KMS-11 (cell line): ENCODE data around the gene FUOM.

Experiments used
- H2AFZ ChIP-seq: fragments of 200-600 bp; sonication (generic); 2 replicates; pipeline ENCODE4 v1.6.1; 2016; ENCODE audit warnings: antibody characterized with exemption, mixed run types, low read depth
- H3K27ac ChIP-seq: fragments of 200-600 bp; sonication (generic); 2 replicates; pipeline ENCODE4 v1.6.1; 2016; ENCODE audit warnings: mild to moderate bottlenecking, mixed run types
- H3K27me3 ChIP-seq: fragments of 200-600 bp; sonication (generic); 2 replicates; pipeline ENCODE4 v1.6.1; 2017; ENCODE audit warnings: mild to moderate bottlenecking, low read depth, mixed run types, moderate library complexity; ENCODE audit not compliant: insufficient read depth
- H3K36me3 ChIP-seq: fragments of 200-600 bp; sonication (generic); 2 replicates; pipeline ENCODE4 v1.6.1; 2017; ENCODE audit warnings: mild to moderate bottlenecking, mixed run types; ENCODE audit not compliant: insufficient read depth
- H3K4me1 ChIP-seq: fragments of 200-600 bp; sonication (generic); 2 replicates; pipeline ENCODE4 v1.6.1; 2016; ENCODE audit warnings: mild to moderate bottlenecking, low read depth, mixed run types; ENCODE audit not compliant: poor library complexity, severe bottlenecking
- H3K4me2 ChIP-seq: fragments of 200-600 bp; sonication (generic); 2 replicates; pipeline ENCODE4 v1.7.0; 2016; ENCODE audit warnings: mild to moderate bottlenecking, mixed run types
- H3K4me3 ChIP-seq: fragments of 200-600 bp; sonication (generic); IDR thresholded peaks from 2 replicates; pipeline ENCODE4 v1.6.1; 2017; ENCODE audit warnings: low read depth, low read length, mixed read lengths; ENCODE audit not compliant: insufficient read depth
- H3K79me2 ChIP-seq: fragments of 200-600 bp; sonication (generic); 2 replicates; pipeline ENCODE4 v1.6.1; 2016; ENCODE audit warnings: low read depth, mixed run types; ENCODE audit not compliant: insufficient read depth
- H3K9ac ChIP-seq: fragments of 200-600 bp; sonication (generic); 2 replicates; pipeline ENCODE4 v1.6.1; 2016; ENCODE audit warnings: mild to moderate bottlenecking, mixed run types
- H4K20me1 ChIP-seq: fragments of 200-600 bp; sonication (generic); 2 replicates; pipeline ENCODE4 v1.6.1; 2016; ENCODE audit warnings: mild to moderate bottlenecking, mixed run types; ENCODE audit not compliant: insufficient read depth
- TF ChIP-seq, protein P1 (sequence below): fragments of 200-600 bp; sonication (generic); conservative IDR thresholded peaks from 2 replicates; pipeline ENCODE4 v1.6.1; 2017; ENCODE audit warnings: low read depth, mild to moderate bottlenecking, antibody characterized with exemption, low read length, moderate library complexity, mixed read lengths

FUOM gene

DNA sequence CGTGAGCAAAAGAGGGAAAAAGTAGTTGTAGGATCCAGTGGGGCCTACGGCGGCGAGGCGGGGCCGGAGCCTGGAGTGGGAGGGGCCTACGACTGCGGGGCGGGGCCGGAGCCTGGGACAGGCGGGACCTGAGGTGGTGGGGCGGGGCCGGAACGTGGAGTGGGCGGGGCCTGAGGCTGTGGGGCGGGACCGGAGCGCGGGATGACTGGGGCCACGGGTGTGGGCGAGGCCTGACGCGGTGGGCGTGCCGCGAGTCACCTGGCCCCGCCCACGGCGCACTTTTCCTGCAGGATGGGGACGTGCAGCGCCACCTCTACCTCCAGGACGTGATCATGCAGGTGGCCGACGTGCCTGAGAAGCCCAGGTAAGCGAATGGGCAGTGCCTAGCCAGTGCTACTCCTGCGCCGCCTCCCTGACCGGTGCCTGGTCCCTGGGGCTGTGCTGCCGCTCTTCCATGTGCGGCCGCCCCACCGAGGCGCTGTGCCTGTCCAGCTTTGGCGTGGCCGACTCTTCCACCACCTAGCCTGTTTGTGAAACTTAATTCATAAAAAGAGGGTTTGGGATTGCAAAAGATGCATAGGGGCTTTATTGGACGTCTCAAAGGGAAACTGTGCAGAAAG is 48.6 kb downstream of the FUOM start:
- H4K20me1 ChIP-seq: no peaks in the 10 kb centered on the region
- peak overlapping the region; percentile 75 for H2AFZ ChIP-seq
- H3K4me2 ChIP-seq: peak overlapping the region; percentile 91; the same call in 1 of the 2 replicates
- H3K9ac ChIP-seq: peak overlapping the region; percentile 98
- peaks cover 13% of the 10 kb centered on the region for H3K4me1 ChIP-seq
- H3K4me3 ChIP-seq: no peak overlapping the region
- TF ChIP-seq, protein P1, sequence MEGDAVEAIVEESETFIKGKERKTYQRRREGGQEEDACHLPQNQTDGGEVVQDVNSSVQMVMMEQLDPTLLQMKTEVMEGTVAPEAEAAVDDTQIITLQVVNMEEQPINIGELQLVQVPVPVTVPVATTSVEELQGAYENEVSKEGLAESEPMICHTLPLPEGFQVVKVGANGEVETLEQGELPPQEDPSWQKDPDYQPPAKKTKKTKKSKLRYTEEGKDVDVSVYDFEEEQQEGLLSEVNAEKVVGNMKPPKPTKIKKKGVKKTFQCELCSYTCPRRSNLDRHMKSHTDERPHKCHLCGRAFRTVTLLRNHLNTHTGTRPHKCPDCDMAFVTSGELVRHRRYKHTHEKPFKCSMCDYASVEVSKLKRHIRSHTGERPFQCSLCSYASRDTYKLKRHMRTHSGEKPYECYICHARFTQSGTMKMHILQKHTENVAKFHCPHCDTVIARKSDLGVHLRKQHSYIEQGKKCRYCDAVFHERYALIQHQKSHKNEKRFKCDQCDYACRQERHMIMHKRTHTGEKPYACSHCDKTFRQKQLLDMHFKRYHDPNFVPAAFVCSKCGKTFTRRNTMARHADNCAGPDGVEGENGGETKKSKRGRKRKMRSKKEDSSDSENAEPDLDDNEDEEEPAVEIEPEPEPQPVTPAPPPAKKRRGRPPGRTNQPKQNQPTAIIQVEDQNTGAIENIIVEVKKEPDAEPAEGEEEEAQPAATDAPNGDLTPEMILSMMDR: no peak
- no peaks in the 10 kb centered on the region for H3K27me3 ChIP-seq
- H3K27ac ChIP-seq: peak overlapping the region; percentile 93
- H3K36me3 ChIP-seq: no peaks in the 10 kb centered on the region
- peaks cover 37% of the 10 kb centered on the region; the same call in 1 of the 2 replicates for H3K79me2 ChIP-seq

DNA sequence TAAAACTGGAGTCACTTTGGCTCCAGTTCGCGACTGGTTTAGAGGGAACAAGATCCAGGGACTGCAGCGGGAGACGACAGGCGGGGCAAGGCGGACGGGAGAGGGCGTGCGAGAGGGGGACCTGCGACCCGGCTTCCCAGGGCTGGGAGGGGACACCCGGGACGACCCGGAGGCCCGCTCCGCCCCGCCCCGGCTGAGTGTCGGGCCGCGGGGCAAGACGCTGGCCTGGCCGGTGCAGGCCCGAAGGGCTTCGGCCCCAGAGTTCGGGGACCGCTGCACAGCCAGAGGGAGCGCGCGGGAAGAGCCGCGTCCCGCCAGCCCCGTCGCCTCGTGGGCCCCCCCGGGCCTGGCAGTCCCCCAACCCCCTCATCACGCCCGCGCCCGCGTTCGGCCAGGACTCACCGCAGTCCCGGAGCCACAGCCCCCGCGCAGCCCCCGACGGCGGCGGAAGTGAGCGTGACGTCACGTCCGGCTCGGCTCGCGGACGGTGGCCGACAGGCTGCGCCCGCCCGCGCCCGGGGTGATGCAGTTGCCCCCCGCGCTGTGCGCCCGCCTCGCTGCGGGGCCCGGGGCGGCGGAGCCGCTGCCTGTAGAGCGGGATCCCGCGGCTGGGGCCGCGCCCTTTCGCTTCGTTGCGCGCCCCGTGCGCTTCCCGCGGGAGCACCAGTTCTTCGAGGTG is 49.3 kb downstream of the FUOM start, which contains the start of the genes TUBGCP2 and ZNF511:
TUBGCP2 (minus strand) TSS at position 452 of the 679 bp plus-strand sequence. CDS start 5,931 bp downstream, outside the sequence.
ZNF511 (plus strand) TSS at position 494 of the 679 bp plus-strand sequence; CDS start at position 524, 30 bp downstream.
- Histone ChIP-seq H3K4me3 (peak within 1 kb of the TSS; percentile 31), H3K4me1 (peaks cover 13% of the 10 kb centered on the region), H4K20me1 (no peaks in the 10 kb centered on the region), H2AFZ (peak within 1 kb of the TSS; percentile 75), H3K4me2 (peak within 1 kb of the TSS; percentile 91), H3K36me3 (no peaks in the 10 kb centered on the region), H3K27ac (peak within 1 kb of the TSS; percentile 93), H3K79me2 (peaks cover 43% of the 10 kb centered on the region; the same call in 1 of the 2 replicates), H3K27me3 (no peaks in the 10 kb centered on the region), H3K9ac (peak within 1 kb of the TSS; percentile 98)
- TF ChIP-seq, protein P1: no peak

DNA sequence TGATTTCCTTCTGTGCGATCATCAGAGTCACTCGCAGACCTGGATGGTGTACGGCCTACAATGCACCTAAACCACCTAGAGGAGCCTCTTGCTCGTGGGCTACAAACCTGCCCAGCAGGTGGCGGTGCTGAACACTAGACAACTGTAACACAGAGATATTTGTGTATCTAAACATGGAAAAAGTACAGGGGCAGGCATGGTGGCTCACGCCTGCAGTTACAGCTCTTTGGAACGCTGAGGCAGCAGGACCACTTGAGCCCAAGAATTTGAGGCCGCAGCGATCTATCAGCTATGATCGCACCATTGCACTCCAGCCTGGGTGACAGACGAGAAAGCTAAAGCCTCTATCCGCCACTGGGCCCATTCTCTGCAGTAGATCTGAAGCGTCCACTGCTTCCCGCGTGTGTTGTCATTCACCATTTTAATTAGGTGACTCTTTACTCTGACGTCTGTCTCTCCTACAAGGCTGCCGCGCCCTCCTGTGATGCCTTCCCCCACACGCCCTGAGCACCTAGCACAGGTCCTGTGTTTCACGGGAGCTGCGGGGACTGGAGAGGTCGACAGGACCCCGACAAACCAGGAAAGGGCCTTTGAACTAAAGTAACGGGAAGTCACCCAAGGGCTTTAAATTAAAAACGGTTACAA is 49.9 kb downstream of the FUOM start:
- H3K4me2 ChIP-seq: peak overlapping the region; percentile 91
- TF ChIP-seq, protein P1: peak; percentile 75
- H4K20me1 ChIP-seq: no peaks in the 10 kb centered on the region
- peak overlapping the region; percentile 31 for H3K4me3 ChIP-seq
- H3K79me2 ChIP-seq: peaks cover 44% of the 10 kb centered on the region; the same call in 1 of the 2 replicates
- H3K9ac ChIP-seq: peak overlapping the region; percentile 98
- peak overlapping the region; percentile 93 for H3K27ac ChIP-seq
- H3K4me1 ChIP-seq: peaks cover 13% of the 10 kb centered on the region
- no peaks in the 10 kb centered on the region for H3K27me3 ChIP-seq
- H2AFZ ChIP-seq: peak overlapping the region; percentile 75; the same call in 1 of the 2 replicates
- no peaks in the 10 kb centered on the region for H3K36me3 ChIP-seq

DNA sequence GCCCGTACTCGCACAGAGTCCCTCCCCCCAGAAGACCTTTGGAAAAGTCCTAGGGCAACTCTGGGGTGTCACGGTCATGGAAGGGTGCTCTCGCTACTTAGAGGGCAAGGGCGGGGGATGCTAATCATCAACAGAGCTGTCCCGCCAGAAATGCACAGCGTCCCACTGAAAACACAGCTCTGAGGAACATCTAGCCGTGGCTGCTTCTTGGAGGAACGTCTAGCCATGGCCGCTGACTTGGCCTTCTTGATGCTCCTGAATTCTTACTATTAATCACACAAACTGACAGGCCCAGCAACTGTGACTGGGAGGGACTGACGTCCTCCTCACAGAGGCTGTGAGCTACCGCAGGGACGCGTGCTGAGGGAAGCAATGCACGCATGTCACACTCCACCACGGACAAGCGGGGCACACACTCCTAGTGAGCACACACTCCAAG is 50.9 kb downstream of the FUOM start:
- H2AFZ ChIP-seq: no peak overlapping the region
- no peak overlapping the region for H3K4me3 ChIP-seq
- peaks cover 13% of the 10 kb centered on the region for H3K4me1 ChIP-seq
- peaks cover 44% of the 10 kb centered on the region; the same call in 1 of the 2 replicates for H3K79me2 ChIP-seq
- H3K27me3 ChIP-seq: no peaks in the 10 kb centered on the region
- no peaks in the 10 kb centered on the region for H3K36me3 ChIP-seq
- H3K4me2 ChIP-seq: peak overlapping the region; percentile 91
- TF ChIP-seq, protein P1: no peak
- H3K9ac ChIP-seq: no peak overlapping the region
- no peaks in the 10 kb centered on the region for H4K20me1 ChIP-seq
- H3K27ac ChIP-seq: 0 out of 2 replicates have a peak overlapping the region, but pooled peaks have one; percentile 93
